ENCODE measurements around the gene CEACAM4. TPM values are rescaled to one million over a fixed set of nuclear protein-coding genes. Genes with fewer than 3 reads are reported as not detected.

CEACAM4 gene
- total RNA-seq, 6 donors from 2014 or later, result 1.7 to 8.6 (median 5.0) TPM

- 37 to 40% methylated on average over 3 of the region's 3 CpGs for WGBS, 2 donors
- ATAC-seq (ENCODE audit: low FRiP score in 2 of 2), result no peak
- TF ChIP-seq CTCF (IDR thresholded peaks at IDR 0.05), result no peak
- TF ChIP-seq EP300 (IDR thresholded peaks at IDR 0.05), result no peak
- no peak for TF ChIP-seq POLR2A (IDR thresholded peaks at IDR 0.05)
- no peak for TF ChIP-seq POLR2AphosphoS5 (IDR thresholded peaks at IDR 0.05)
- Histone ChIP-seq H3K4me1 (peaks cover 0 to 6% (median 2%) of the 10 kb centered on the region in 4 donors), H3K27ac (no peak overlapping the region), H3K27me3 (no peaks in the 10 kb centered on the region), H3K36me3 (no peaks in the 10 kb centered on the region), H3K4me3 (no peak overlapping the region), H3K9me3 (no peaks in the 10 kb centered on the region)
- DNase-seq, result no peak
Observed at GRCh38 chr19:41595890-41596280, 31.0 kb downstream of the CEACAM4 start.

GRCh38 chr19:41595258-41595889 is 31.5 kb downstream of the CEACAM4 start:
- WGBS, 2 donors, result 25% methylated on average over 4 of the region's 4 CpGs
- H3K4me3 ChIP-seq, result no peak overlapping the region
- TF ChIP-seq CTCF (IDR thresholded peaks at IDR 0.05), result peak; percentile 49 to 72 (median 70)
- TF ChIP-seq EP300 (IDR thresholded peaks at IDR 0.05), result no peak
- TF ChIP-seq POLR2AphosphoS5 (IDR thresholded peaks at IDR 0.05), result no peak
- DNase-seq (peak in 1 of 2 donors; percentile 62), ATAC-seq (ENCODE audit: low FRiP score in 2 of 2) (peak; percentile 83 to 87)
- H3K9me3 ChIP-seq, result no peaks in the 10 kb centered on the region
- no peaks in the 10 kb centered on the region for H3K27me3 ChIP-seq
- H3K36me3 ChIP-seq, result no peaks in the 10 kb centered on the region
- H3K27ac ChIP-seq, result no peak overlapping the region
- H3K4me1 ChIP-seq, result peaks cover 0 to 6% (median 2%) of the 10 kb centered on the region in 4 donors

- DNase-seq (peak in 1 of 2 donors; percentile 15), ATAC-seq (ENCODE audit: low FRiP score in 2 of 2) (no peak)
- H3K9me3 ChIP-seq, result no peaks in the 10 kb centered on the region
- H3K27ac ChIP-seq, result no peak overlapping the region
- TF ChIP-seq POLR2AphosphoS5 (IDR thresholded peaks at IDR 0.05) (no peak), POLR2A (IDR thresholded peaks at IDR 0.05) (no peak), EP300 (IDR thresholded peaks at IDR 0.05) (no peak), CTCF (IDR thresholded peaks at IDR 0.05) (no peak)
- no peaks in the 10 kb centered on the region for H3K4me1 ChIP-seq
- H3K36me3 ChIP-seq, result no peaks in the 10 kb centered on the region
- 45 to 52% methylated on average over 3 to 5 of the region's 5 CpGs for WGBS, 2 donors
- no peaks in the 10 kb centered on the region for H3K27me3 ChIP-seq
- no peak overlapping the region for H3K4me3 ChIP-seq
Observed at GRCh38 chr19:41591951-41592562, 34.8 kb downstream of the CEACAM4 start.

GRCh38 chr19:41590936-41591335 is 35.9 kb downstream of the CEACAM4 start:
- Histone ChIP-seq H3K9me3 (no peaks in the 10 kb centered on the region), H3K4me3 (no peak overlapping the region), H3K36me3 (no peaks in the 10 kb centered on the region), H3K27ac (no peak overlapping the region), H3K4me1 (no peaks in the 10 kb centered on the region), H3K27me3 (no peaks in the 10 kb centered on the region)
- no peak for DNase-seq
- TF ChIP-seq POLR2AphosphoS5 (IDR thresholded peaks at IDR 0.05), result no peak
- no peak for TF ChIP-seq POLR2A (IDR thresholded peaks at IDR 0.05)
- TF ChIP-seq EP300 (IDR thresholded peaks at IDR 0.05), result peak in 1 of 4 donors; percentile 58
- no peak for ATAC-seq (ENCODE audit: low FRiP score in 2 of 2)

- H3K4me3 ChIP-seq, result no peak overlapping the region
- 54 to 63% methylated on average over 2 of the region's 2 CpGs for WGBS, 2 donors
- ATAC-seq (ENCODE audit: low FRiP score in 2 of 2) (no peak), DNase-seq (no peak)
- no peaks in the 10 kb centered on the region for H3K27me3 ChIP-seq
- no peaks in the 10 kb centered on the region for H3K4me1 ChIP-seq
- H3K36me3 ChIP-seq, result no peaks in the 10 kb centered on the region
- no peaks in the 10 kb centered on the region for H3K9me3 ChIP-seq
- no peak overlapping the region for H3K27ac ChIP-seq
- no peak for TF ChIP-seq CTCF (IDR thresholded peaks at IDR 0.05)
- no peak for TF ChIP-seq EP300 (IDR thresholded peaks at IDR 0.05)
Observed at GRCh38 chr19:41589371-41589770, 37.5 kb downstream of the CEACAM4 start.

Data from upper lobe of left lung (tissue), 6 donors.